Activated T-cell treated with anti-CD3 and anti-CD28 coated beads for 48 hours (primary cell): ENCODE measurements around the gene CCT7.
"Not testable (repeated sequence)": the region's sequence is repeated elsewhere in the genome, so short reads cannot be mapped to it uniquely, and the experiment has no call there.

ENCODE experiments used
- DNase-seq: peaks from one replicate; pipeline ENCODE4 v3.0.0-alpha.2; 2020; ENCODE audit warnings: low read depth

Gene CCT7

GRCh38 chr2:73255907-73256617, 22.0 kb downstream of the CCT7 start:
- no peak for DNase-seq

GRCh38 chr2:73256618-73256922, 22.5 kb downstream of the CCT7 start:
- no peak for DNase-seq

GRCh38 chr2:73257021-73257420, 22.9 kb downstream of the CCT7 start:
- DNase-seq, result no peak

GRCh38 chr2:73257425-73258125, 23.5 kb downstream of the CCT7 start:
- DNase-seq, result no peak

GRCh38 chr2:73258186-73258912, 24.2 kb downstream of the CCT7 start:
- DNase-seq, result no peak

- DNase-seq, result no peak
Observed at GRCh38 chr2:73258913-73259215, 24.8 kb downstream of the CCT7 start.

- DNase-seq, result no peak
Observed at GRCh38 chr2:73259276-73259675, 25.2 kb downstream of the CCT7 start.

GRCh38 chr2:73259704-73260337, 25.7 kb downstream of the CCT7 start:
- DNase-seq, result no peak

GRCh38 chr2:73260338-73260984, 26.4 kb downstream of the CCT7 start:
- no peak for DNase-seq

GRCh38 chr2:73262108-73262651, 28.1 kb downstream of the CCT7 start:
- DNase-seq, result no peak

- not testable (repeated sequence) for DNase-seq
Observed at GRCh38 chr2:73262691-73263429, 28.8 kb downstream of the CCT7 start.

- no peak for DNase-seq
Observed at GRCh38 chr2:73263540-73264331, 29.6 kb downstream of the CCT7 start.

GRCh38 chr2:73264332-73264606, 30.2 kb downstream of the CCT7 start:
- no peak for DNase-seq

- DNase-seq, result no peak
Observed at GRCh38 chr2:73264783-73265182, 30.7 kb downstream of the CCT7 start.

- no peak for DNase-seq
Observed at GRCh38 chr2:73265298-73266060, 31.4 kb downstream of the CCT7 start.

GRCh38 chr2:73266061-73266901, 32.2 kb downstream of the CCT7 start:
- DNase-seq, result no peak

GRCh38 chr2:73267008-73267407, 32.9 kb downstream of the CCT7 start:
- DNase-seq, result no peak

- DNase-seq, result no peak
Observed at GRCh38 chr2:73268366-73268829, 34.3 kb downstream of the CCT7 start.
